GM12801 (cell line): ENCODE results near the gene S100A13.

Experiments used
- TF ChIP-seq, protein P1 (sequence below): IDR thresholded peaks from one replicate; pipeline ENCODE4 v1.5.1; 2011; ENCODE audit warnings: control low read depth; ENCODE audit not compliant: insufficient read length; ENCODE audit errors: extremely low read depth

S100A13 gene

DNA sequence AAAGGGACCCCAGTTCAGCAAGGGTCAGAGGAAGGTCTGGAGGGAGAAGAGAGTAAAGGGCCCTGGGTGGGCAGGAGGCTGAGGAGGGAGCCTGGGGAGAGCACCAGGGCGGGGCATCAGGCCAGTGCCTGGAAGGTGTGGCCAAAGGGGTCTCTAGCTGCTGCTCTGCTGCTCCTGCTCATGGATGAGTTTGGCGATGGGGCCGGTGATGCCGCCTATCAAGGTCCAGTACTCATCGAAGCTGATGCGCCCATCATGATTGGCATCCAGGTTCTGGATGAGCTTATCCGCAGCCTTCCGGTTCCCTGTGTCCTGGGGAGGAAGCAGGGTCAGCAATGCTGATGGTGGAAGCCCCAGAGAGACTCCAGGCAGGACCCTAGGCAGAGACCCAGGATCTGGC, 19.9 kb downstream of the S100A13 start:
- TF ChIP-seq, protein P1, sequence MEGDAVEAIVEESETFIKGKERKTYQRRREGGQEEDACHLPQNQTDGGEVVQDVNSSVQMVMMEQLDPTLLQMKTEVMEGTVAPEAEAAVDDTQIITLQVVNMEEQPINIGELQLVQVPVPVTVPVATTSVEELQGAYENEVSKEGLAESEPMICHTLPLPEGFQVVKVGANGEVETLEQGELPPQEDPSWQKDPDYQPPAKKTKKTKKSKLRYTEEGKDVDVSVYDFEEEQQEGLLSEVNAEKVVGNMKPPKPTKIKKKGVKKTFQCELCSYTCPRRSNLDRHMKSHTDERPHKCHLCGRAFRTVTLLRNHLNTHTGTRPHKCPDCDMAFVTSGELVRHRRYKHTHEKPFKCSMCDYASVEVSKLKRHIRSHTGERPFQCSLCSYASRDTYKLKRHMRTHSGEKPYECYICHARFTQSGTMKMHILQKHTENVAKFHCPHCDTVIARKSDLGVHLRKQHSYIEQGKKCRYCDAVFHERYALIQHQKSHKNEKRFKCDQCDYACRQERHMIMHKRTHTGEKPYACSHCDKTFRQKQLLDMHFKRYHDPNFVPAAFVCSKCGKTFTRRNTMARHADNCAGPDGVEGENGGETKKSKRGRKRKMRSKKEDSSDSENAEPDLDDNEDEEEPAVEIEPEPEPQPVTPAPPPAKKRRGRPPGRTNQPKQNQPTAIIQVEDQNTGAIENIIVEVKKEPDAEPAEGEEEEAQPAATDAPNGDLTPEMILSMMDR, result no peak

DNA sequence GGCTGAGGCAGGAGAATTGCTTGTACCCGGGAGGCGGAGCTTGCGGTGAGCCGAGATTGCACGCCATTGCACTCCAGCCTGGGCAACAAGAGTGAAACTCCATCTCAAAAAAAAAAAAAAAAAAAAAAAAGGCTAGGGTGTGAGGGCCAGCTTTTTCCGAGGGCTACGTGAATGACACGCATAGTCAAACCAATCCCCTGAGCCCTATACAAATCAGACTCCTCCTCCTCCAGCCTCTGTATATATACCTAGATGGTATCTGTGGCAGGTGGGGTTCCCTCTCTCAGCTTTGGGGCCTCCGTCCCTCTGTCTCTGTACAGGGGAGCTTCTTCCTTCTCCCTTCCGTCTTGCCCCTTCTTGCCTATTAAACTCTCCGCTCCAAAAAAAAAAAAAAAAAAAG, 21.1 kb downstream of the S100A13 start:
- TF ChIP-seq, protein P1, result no peak

DNA sequence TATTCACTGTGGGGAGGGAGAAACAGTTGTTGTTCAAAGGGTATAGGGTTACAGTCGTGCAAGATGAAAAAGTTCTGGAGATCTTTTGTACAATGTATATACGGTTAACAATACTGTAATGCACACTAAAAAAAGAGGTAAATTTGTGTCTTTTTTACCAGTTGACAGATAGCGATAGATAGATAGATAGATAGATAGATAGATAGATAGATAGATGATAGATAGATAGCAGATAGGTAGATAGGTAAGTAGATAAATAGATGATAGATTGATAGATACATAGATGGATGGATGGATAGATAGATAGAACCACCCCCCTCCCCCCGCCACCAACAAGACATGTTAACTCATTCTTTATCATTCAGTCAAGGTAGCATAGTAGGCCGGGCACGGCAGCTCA, 24.6 kb downstream of the S100A13 start:
- TF ChIP-seq, protein P1, result no peak

DNA sequence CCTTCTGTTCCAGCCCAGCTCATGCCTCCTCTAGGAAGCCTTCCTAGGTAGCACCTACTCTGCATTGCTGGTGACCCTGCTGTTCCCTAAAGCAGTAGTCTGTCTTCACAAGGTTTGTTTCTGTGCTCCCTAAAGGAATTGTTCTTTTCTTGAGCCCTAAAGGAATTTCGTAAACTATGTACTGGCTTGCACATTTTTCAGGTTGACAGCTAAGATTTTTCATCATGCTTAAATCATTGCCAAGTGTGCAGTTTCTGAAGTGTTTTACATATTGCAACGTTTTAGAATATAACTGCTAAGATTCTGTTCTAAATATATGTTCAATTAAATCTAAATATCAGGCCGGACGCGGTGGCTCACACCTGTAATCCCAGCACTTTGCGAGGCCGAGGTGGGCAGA, 27.5 kb downstream of the S100A13 start:
- TF ChIP-seq, protein P1, result no peak

DNA sequence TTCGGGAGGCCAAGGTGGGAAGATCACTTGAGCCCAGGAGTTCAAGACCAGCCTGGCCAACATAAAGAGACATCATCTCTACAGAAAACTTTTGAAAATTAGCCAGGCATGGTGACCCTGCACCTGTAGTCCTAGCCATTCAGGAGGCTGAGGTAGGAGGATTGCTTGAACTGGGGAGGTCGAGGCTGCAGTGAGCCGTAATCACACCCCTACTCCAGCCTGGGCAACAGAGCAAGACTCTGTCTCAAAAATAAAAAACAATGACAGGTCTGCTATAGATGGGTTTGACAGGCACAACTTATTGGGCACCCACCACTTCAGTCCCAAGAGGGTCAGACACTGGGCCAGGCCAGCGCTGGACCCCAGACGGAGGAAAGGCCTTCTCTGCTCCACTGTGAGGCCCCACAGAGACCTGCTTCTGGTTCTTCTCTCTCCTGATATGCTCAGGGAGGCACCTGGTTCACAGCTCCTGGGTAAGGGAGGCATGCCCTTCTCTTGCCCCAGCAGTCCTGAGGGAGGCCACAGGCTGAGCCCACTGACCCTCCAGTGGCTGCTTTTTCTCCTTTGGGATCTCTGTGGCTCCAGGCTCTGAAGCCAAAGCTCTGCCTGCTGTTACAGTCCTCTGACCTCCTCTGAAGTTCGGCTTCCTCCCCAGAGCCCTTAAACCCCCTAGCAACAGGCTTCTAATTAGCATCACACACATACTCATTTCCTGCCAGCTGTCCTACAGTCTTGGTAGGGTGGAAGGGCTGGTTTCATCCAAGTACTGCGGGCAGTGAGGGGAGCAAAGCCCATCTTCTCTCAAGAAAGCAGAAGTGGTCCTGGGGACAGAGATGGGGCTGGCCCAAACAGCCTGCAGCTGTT, 28.8 kb downstream of the S100A13 start:
- TF ChIP-seq, protein P1, result no peak

DNA sequence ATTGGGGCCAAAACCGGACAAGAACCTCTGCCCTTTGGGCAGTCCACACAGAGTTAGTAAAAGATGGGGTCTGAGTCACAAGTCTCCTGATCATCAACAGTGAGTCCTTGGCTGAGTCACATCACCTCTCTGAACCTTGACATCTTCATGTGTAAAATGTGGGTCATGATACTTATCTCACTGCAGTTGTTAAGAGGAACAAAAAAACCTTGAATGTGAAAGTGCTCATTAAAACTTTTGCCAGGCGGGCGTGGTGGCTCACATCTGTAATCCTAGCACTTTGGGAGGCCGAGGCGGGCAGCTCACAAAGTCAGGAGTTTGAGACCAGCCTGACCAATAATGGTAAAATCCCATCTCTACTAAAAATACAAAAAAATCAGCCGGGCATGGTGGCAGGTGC, 30.1 kb downstream of the S100A13 start:
- TF ChIP-seq, protein P1, result no peak

DNA sequence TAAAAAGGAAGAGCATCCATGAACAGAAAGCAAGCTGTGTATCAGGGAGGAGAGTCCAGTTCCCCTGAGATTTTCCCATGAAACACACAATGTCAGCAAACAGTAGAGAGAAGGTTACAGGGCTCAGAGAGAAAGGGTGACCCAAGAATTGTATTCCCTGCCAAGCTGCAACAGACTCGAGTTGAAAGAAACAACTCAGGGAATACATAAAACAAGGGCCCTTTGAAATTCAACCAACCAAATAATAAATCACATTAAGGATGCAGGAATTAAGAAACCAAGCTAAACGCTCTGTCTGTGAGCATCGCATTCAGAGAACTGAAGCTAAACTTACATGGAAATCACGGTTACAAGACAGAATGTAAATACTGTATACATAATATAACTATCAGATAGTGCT, 34.6 kb downstream of the S100A13 start:
- TF ChIP-seq, protein P1, result no peak

DNA sequence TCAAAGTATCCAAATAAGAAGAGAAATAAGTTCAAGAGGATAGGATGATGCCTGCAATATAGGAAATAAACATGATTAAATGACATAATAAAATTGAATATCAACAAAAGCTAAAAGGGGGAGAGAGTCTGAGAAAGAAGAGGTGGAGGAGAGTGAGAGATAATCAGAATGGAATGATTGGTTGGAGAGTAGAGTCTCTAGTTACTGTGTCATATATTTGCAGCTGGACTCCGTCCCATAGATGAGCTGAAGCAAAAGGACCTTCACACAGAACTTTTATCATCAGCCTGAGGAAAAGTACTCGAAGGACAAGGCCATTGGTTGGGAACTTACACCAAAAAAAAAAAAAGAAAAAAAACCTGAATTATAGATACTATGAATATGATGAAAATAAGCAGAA, 38.8 kb downstream of the S100A13 start:
- TF ChIP-seq, protein P1, result no peak
